ENCODE measurements around the gene KCNH5. TPM values are rescaled to one million over a fixed set of nuclear protein-coding genes. Genes with fewer than 3 reads are reported as not detected.

The KCNH5 gene
- polyA plus RNA-seq, 1 donor (not counting 4 experiments of a cell fraction or from before 2014, with no cell fraction given), result 0.04 TPM

DNA sequence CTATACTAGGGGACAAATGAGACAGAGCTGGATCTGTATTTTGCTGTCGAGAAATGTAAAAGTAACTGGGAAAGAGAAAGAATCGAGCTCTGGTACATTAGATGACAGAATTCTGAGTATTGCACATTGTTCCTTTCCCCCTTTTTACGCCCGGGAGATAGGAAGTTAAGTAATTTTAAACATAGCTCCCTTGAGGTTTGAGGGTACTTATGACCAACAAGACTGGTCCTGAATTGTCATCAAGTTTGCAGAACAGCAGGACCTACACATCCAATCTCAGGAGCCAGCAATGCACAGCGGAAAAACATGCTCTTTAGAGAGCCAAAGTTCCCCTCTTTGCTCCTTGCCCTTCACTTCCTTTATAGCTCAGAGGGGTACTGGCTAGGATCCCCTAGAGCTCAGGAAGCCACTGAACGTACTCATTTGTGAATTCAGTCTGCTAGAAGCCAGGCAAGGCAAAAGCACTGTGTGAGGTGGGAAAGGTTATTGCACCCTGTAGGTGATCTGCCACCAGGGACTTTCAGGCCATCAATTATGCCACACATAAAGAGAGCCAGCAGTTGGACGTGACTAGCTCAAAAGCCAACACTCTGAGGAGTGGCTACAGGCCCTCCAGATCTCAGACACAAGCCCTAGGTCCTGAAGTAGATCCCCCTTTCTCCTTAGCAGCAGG, 333.8 kb downstream of the KCNH5 start:
- no peak overlapping the region for H3K4me3 ChIP-seq (ENCODE audit: control insufficient read depth in 2 of 3, extremely low read depth in 1 of 3, insufficient read depth in 2 of 3, low read depth in 1 of 3, low read length in 3 of 3)
- H3K79me2 ChIP-seq (ENCODE audit: control insufficient read depth, insufficient read depth, low read length), result no peaks in the 10 kb centered on the region
- no peaks in the 10 kb centered on the region for H4K20me1 ChIP-seq (ENCODE audit: control insufficient read depth, extremely low read depth, insufficient read depth, low read length)
- no peaks in the 10 kb centered on the region for H3K9me3 ChIP-seq (ENCODE audit: control insufficient read depth, low read depth, low read length)
- H3K9me1 ChIP-seq (ENCODE audit: control insufficient read depth, extremely low read depth, insufficient read depth, low read length), result no peaks in the 10 kb centered on the region
- H3K4me2 ChIP-seq (ENCODE audit: control insufficient read depth, extremely low read depth, insufficient read depth, low read depth, low read length), result no peak overlapping the region
- TF ChIP-seq, protein P1, sequence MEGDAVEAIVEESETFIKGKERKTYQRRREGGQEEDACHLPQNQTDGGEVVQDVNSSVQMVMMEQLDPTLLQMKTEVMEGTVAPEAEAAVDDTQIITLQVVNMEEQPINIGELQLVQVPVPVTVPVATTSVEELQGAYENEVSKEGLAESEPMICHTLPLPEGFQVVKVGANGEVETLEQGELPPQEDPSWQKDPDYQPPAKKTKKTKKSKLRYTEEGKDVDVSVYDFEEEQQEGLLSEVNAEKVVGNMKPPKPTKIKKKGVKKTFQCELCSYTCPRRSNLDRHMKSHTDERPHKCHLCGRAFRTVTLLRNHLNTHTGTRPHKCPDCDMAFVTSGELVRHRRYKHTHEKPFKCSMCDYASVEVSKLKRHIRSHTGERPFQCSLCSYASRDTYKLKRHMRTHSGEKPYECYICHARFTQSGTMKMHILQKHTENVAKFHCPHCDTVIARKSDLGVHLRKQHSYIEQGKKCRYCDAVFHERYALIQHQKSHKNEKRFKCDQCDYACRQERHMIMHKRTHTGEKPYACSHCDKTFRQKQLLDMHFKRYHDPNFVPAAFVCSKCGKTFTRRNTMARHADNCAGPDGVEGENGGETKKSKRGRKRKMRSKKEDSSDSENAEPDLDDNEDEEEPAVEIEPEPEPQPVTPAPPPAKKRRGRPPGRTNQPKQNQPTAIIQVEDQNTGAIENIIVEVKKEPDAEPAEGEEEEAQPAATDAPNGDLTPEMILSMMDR (optimal IDR thresholded peaks at IDR 0.05 in 1 of 3, IDR thresholded peaks at IDR 0.05 in 1 of 3, conservative IDR thresholded peaks at IDR 0.05 in 1 of 3; ENCODE audit: extremely low read depth in 1 of 3, insufficient read depth in 2 of 3, low read length in 3 of 3), result no peak
- no peak for TF ChIP-seq EZH2 (IDR thresholded peaks at IDR 0.05; ENCODE audit: low read length)
- dilution Hi-C loops (cut with MboI; ENCODE audit: extremely low pct_ligation_motif_present, low sequenced_read_pairs), result no loop called here
- no peaks in the 10 kb centered on the region for H3K4me1 ChIP-seq (ENCODE audit: control insufficient read depth, extremely low read depth, insufficient read depth, low read length)
- no peaks in the 10 kb centered on the region for H3K27me3 ChIP-seq (ENCODE audit: control insufficient read depth, extremely low read depth, insufficient read depth, low read length)
- FAIRE-seq, result no peak
- H2AFZ ChIP-seq (ENCODE audit: control insufficient read depth, low read length), result no peak overlapping the region
- no peak overlapping the region for H3K27ac ChIP-seq (ENCODE audit: control insufficient read depth, insufficient read depth, low read length)
- no peak overlapping the region for H3K9ac ChIP-seq (ENCODE audit: control insufficient read depth, extremely low read depth, insufficient read depth, low read length)
- H3K36me3 ChIP-seq (ENCODE audit: control insufficient read depth in 2 of 2, extremely low read depth in 1 of 2, insufficient read depth in 2 of 2, low read length in 2 of 2), result no peaks in the 10 kb centered on the region
- no peak for DNase-seq (ENCODE audit: low read depth, low spot score)

GRCh38 chr14:62710811-62711210, 334.4 kb downstream of the KCNH5 start:
- H3K4me3 ChIP-seq (ENCODE audit: control insufficient read depth in 2 of 3, extremely low read depth in 1 of 3, insufficient read depth in 2 of 3, low read depth in 1 of 3, low read length in 3 of 3), result no peak overlapping the region
- H3K79me2 ChIP-seq (ENCODE audit: control insufficient read depth, insufficient read depth, low read length), result no peaks in the 10 kb centered on the region
- H3K4me2 ChIP-seq (ENCODE audit: control insufficient read depth, extremely low read depth, insufficient read depth, low read depth, low read length), result no peak overlapping the region
- no peak for FAIRE-seq
- dilution Hi-C loops (cut with MboI; ENCODE audit: extremely low pct_ligation_motif_present, low sequenced_read_pairs), result no loop called here
- no peak for DNase-seq (ENCODE audit: low read depth, low spot score)
- no peaks in the 10 kb centered on the region for H4K20me1 ChIP-seq (ENCODE audit: control insufficient read depth, extremely low read depth, insufficient read depth, low read length)
- H2AFZ ChIP-seq (ENCODE audit: control insufficient read depth, low read length), result no peak overlapping the region
- H3K27ac ChIP-seq (ENCODE audit: control insufficient read depth, insufficient read depth, low read length), result no peak overlapping the region
- TF ChIP-seq EZH2 (IDR thresholded peaks at IDR 0.05; ENCODE audit: low read length), result no peak
- TF ChIP-seq, protein P1 (optimal IDR thresholded peaks at IDR 0.05 in 1 of 3, IDR thresholded peaks at IDR 0.05 in 1 of 3, conservative IDR thresholded peaks at IDR 0.05 in 1 of 3; ENCODE audit: extremely low read depth in 1 of 3, insufficient read depth in 2 of 3, low read length in 3 of 3), result no peak
- H3K9me3 ChIP-seq (ENCODE audit: control insufficient read depth, low read depth, low read length), result no peaks in the 10 kb centered on the region
- H3K9ac ChIP-seq (ENCODE audit: control insufficient read depth, extremely low read depth, insufficient read depth, low read length), result no peak overlapping the region
- no peaks in the 10 kb centered on the region for H3K27me3 ChIP-seq (ENCODE audit: control insufficient read depth, extremely low read depth, insufficient read depth, low read length)
- no peaks in the 10 kb centered on the region for H3K36me3 ChIP-seq (ENCODE audit: control insufficient read depth in 2 of 2, extremely low read depth in 1 of 2, insufficient read depth in 2 of 2, low read length in 2 of 2)
- H3K9me1 ChIP-seq (ENCODE audit: control insufficient read depth, extremely low read depth, insufficient read depth, low read length), result no peaks in the 10 kb centered on the region
- no peaks in the 10 kb centered on the region for H3K4me1 ChIP-seq (ENCODE audit: control insufficient read depth, extremely low read depth, insufficient read depth, low read length)

All from keratinocyte (primary cell).